Thoracic aorta (tissue), 2 donors: ENCODE results near the gene PRPF6. TPM values are rescaled to one million over a fixed set of nuclear protein-coding genes. Genes with fewer than 3 reads are reported as not detected.

ENCODE experiments used
- ATAC-seq: fragments of 150-250 bp; one replicate; pipeline ENCODE4 v1.8.0; 2017; ENCODE audit warnings: low read depth; ENCODE audit not compliant: insufficient number of reproducible peaks, low FRiP score
- DNase-seq: peaks from one replicate; pipeline ENCODE4 v3.0.0-alpha.2; 2020; ENCODE audit warnings: low spot score
- H3K27ac ChIP-seq, 2 donors: fragments of 200-600 bp; sonication (generic); 1 replicate in 1 of 2; 2 replicates in 1 of 2; pipeline ENCODE4 v1.5.1; 2016; ENCODE audit warnings: mild to moderate bottlenecking in 2 of 2, moderate library complexity in 2 of 2
- H3K27me3 ChIP-seq: fragments of 200-600 bp; sonication (generic); replicated peaks from 2 replicates; pipeline ENCODE4 v1.6.0; 2016; ENCODE audit warnings: mild to moderate bottlenecking; ENCODE audit not compliant: insufficient read depth
- H3K36me3 ChIP-seq: fragments of 200-600 bp; sonication (generic); one replicate; pipeline ENCODE4 v1.5.1; 2016
- H3K4me1 ChIP-seq, 2 donors: fragments of 200-600 bp; sonication (generic); 1 replicate in 1 of 2; 2 replicates in 1 of 2; pipeline versions ENCODE4 v1.5.1 to v1.6.0; 2016; ENCODE audit warnings: low read depth in 2 of 2, mild to moderate bottlenecking in 1 of 2; ENCODE audit not compliant: control insufficient read depth in 1 of 2
- H3K4me3 ChIP-seq: fragments of 200-600 bp; sonication (generic); 2 replicates; pipeline ENCODE4 v1.5.1; 2016; ENCODE audit warnings: mild to moderate bottlenecking
- H3K9me3 ChIP-seq: fragments of 200-600 bp; sonication (generic); 2 replicates; pipeline ENCODE4 v1.5.1; 2016
- total RNA-seq, 2 donors: library from RNA; depleted of rRNA; stranded (reverse); fragments of >200 nt; gene quantifications; one replicate each; pipeline versions ENCODE4 v1.1.0 to v1.2.3, GENCODE V29; 2016
- TF ChIP-seq, protein P1 (sequence below): fragments of 200-600 bp; sonication (generic); IDR thresholded peaks from one replicate; pipeline ENCODE4 v1.5.1; 2019; ENCODE audit warnings: antibody characterized with exemption

Gene PRPF6
- total RNA-seq, 2 donors from 2014 or later, result 51.9 to 52.9 TPM

DNA sequence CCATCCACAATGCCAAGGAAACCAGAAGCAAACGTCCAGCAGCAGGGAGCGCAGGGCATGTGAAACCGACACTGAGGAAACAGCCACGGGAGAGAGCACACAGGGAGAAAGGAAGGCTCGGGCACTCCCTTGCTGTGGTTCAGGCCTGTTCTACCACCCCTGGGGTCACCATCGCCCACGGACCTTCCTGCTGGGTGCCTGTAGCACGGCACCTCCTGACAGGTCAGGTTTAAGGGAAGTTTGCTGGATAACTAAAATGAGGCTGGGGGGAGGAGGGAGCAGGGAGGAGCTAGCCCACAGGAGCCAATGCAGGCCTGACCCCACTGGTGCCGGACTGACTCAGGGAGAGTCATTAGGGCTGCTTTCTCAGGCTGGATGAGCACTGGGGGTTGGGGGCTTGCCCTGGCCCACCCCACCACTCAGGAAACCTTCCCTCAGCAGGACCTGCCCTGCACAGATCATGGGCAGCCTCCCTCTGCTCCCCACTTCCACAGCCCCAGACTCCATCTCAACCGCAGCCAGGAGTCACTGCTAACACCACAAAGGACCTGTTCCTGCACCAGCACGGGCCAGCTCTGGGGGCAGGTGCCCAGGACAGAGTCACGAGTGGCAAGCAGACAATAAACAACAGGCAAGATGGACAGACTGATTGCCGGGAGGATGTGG lies 27.0 kb upstream of the PRPF6 start:
- peaks cover 2% of the 10 kb centered on the region for H3K36me3 ChIP-seq
- no peak for ATAC-seq
- H3K4me1 ChIP-seq, result peaks cover 45 to 62% of the 10 kb centered on the region in 2 donors
- TF ChIP-seq, protein P1, sequence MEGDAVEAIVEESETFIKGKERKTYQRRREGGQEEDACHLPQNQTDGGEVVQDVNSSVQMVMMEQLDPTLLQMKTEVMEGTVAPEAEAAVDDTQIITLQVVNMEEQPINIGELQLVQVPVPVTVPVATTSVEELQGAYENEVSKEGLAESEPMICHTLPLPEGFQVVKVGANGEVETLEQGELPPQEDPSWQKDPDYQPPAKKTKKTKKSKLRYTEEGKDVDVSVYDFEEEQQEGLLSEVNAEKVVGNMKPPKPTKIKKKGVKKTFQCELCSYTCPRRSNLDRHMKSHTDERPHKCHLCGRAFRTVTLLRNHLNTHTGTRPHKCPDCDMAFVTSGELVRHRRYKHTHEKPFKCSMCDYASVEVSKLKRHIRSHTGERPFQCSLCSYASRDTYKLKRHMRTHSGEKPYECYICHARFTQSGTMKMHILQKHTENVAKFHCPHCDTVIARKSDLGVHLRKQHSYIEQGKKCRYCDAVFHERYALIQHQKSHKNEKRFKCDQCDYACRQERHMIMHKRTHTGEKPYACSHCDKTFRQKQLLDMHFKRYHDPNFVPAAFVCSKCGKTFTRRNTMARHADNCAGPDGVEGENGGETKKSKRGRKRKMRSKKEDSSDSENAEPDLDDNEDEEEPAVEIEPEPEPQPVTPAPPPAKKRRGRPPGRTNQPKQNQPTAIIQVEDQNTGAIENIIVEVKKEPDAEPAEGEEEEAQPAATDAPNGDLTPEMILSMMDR, result no peak
- H3K27me3 ChIP-seq, result no peaks in the 10 kb centered on the region
- peak overlapping the region; percentile 16 for H3K4me3 ChIP-seq
- no peaks in the 10 kb centered on the region for H3K9me3 ChIP-seq
- no peak overlapping the region for H3K27ac ChIP-seq
- DNase-seq, result no peak

GRCh38 chr20:63955281-63955826 lies 25.6 kb upstream of the PRPF6 start:
- no peaks in the 10 kb centered on the region for H3K27me3 ChIP-seq
- peak overlapping the region; percentile 72 to 78 for H3K27ac ChIP-seq
- peaks cover 8% of the 10 kb centered on the region for H3K36me3 ChIP-seq
- H3K4me1 ChIP-seq, result peaks cover 35 to 48% of the 10 kb centered on the region in 2 donors
- no peaks in the 10 kb centered on the region for H3K9me3 ChIP-seq
- ATAC-seq (no peak), DNase-seq (no peak)
- H3K4me3 ChIP-seq, result peak overlapping the region; percentile 93
- TF ChIP-seq, protein P1, result no peak

DNA sequence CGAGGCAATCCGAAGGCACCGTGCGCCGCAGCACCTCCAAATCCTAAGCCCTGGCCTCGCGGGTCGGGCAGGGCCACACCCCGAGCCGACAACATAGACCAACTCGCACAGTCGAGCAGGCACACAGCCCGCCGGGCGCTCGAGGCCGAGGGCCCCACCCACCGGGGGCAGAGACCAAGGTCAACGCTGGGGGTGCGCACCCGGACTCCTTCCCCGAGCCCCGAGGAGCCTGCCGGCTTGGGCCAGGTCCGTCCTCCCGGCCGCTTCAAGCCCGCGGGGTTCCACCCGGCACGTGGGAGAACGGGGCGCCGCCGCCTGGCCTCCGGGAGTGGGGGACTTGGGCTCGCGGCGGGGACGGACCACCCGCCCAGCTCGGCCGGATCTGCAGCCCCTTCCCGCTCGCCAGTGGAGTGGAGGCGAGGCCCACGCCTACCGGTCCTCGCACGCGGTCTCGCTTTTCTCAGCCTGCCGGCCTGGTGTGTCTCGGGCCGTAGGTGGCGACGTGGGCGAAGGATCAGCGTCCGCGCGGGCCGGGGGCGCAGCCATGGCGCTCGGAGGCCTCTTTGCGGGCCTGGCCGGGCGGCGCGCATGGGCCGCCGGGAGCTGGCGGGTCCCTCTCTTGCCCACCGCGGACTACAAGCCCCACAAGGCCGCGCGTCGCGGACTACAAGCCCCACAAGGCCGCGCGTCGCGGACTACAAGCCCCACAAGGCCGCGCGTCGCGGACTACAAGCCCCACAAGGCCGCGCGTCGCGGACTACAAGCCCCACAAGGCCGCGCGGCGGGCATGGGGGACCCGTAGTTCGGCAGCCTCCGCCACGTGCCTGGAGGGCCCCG lies 24.9 kb upstream of the PRPF6 start, which contains the start of gene UCKL1:
UCKL1 (minus strand) TSS at position 590 of the 837 bp plus-strand sequence; CDS start at position 546, 44 bp downstream.
- peaks cover 8% of the 10 kb centered on the region for H3K36me3 ChIP-seq
- H3K9me3 ChIP-seq, result no peaks in the 10 kb centered on the region
- DNase-seq (peak; percentile 70), ATAC-seq (peak; percentile 71)
- peak within 1 kb of the TSS; percentile 93 for H3K4me3 ChIP-seq
- peak within 1 kb of the TSS; percentile 72 to 78 for H3K27ac ChIP-seq
- TF ChIP-seq, protein P1, result no peak
- no peaks in the 10 kb centered on the region for H3K27me3 ChIP-seq
- peaks cover 31 to 41% of the 10 kb centered on the region in 2 donors for H3K4me1 ChIP-seq

- TF ChIP-seq, protein P1, result no peak
- H3K4me1 ChIP-seq, result peaks cover 26 to 35% of the 10 kb centered on the region in 2 donors
These were observed 24.3 kb upstream of the PRPF6 start for GRCh38 chr20:63956664-63957003.

More at GRCh38 chr20:63956664-63957003, 24.3 kb upstream of the PRPF6 start:
- Histone ChIP-seq H3K27me3 (no peaks in the 10 kb centered on the region), H3K9me3 (no peaks in the 10 kb centered on the region), H3K36me3 (peaks cover 11% of the 10 kb centered on the region), H3K27ac (peak overlapping the region; percentile 47 to 61), H3K4me3 (peak overlapping the region; percentile 93)
- no peak for ATAC-seq
- DNase-seq, result no peak
